NB4 (cell line): ENCODE measurements around the gene INTS3.

ENCODE experiments used
- MYC ChIP-seq: IDR thresholded peaks from 2 replicates; pipeline ENCODE4 v1.6.1; 2011; ENCODE audit warnings: low read depth, low read length
- POLR2A ChIP-seq: IDR thresholded peaks from 2 replicates; pipeline ENCODE4 v1.6.1; 2011; ENCODE audit warnings: mild to moderate bottlenecking; ENCODE audit not compliant: insufficient read length; ENCODE audit errors: extremely low read depth
- TF ChIP-seq, protein P1 (sequence below): IDR thresholded peaks from one replicate; pipeline ENCODE4 v1.5.1; 2012; ENCODE audit warnings: low read depth, low read length

DNA sequence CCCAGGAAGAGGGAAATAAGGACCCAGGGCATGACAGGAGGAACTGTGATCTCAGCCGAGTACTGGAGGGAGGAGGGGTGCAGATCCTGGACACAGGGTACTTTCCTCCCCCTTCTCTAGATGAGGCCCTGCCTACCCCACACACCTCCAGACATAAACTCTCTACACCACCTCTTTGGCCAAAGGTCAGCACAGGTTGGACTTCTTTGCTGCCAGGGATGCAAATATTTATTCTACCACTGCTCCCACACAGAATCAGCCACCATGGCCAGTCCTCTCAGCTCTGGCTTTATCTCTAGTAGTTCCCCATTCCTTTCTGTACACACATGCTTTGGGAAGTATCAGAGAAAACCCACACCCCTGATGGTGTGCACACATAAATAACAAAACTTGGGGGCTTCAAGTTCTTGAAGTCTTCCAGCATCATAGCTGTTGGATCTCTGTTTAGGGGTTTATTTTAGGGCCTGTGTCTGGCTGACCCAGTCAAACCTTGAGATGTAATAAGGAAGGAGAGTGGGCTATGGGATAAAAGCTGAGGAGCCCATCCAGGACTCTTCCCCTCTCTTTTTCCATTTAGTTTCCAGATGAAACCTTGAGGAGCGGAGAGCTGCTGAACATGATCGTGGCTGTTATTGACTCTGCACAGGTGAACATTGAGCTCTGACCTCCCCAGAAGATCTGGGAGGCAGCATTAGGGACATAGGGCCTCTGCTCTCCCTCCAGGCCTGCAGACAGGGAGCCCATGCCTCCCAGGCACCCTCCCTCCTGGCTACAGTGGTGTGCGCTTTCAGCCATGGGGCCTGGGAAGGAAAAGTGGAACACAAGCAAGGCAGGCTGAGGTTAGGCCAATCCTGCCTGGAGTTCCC is 40.7 kb downstream of the INTS3 start:
- TF ChIP-seq, protein P1, sequence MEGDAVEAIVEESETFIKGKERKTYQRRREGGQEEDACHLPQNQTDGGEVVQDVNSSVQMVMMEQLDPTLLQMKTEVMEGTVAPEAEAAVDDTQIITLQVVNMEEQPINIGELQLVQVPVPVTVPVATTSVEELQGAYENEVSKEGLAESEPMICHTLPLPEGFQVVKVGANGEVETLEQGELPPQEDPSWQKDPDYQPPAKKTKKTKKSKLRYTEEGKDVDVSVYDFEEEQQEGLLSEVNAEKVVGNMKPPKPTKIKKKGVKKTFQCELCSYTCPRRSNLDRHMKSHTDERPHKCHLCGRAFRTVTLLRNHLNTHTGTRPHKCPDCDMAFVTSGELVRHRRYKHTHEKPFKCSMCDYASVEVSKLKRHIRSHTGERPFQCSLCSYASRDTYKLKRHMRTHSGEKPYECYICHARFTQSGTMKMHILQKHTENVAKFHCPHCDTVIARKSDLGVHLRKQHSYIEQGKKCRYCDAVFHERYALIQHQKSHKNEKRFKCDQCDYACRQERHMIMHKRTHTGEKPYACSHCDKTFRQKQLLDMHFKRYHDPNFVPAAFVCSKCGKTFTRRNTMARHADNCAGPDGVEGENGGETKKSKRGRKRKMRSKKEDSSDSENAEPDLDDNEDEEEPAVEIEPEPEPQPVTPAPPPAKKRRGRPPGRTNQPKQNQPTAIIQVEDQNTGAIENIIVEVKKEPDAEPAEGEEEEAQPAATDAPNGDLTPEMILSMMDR, result no peak
- TF ChIP-seq MYC (no peak), POLR2A (no peak)
